CD14-positive monocyte (primary cell): ENCODE measurements around the gene F11R. TPM values are rescaled to one million over a fixed set of nuclear protein-coding genes. Genes with fewer than 3 reads are reported as not detected.

Experiments used
- DNase-seq, 3 donors: peaks; one replicate each; pipeline ENCODE4 v3.0.0-alpha.2; 2011 to 2022
- H2AFZ ChIP-seq: 2 replicates; pipeline ENCODE4 v1.6.0; 2012; ENCODE audit warnings: mild to moderate bottlenecking, low read depth, low read length, inconsistent platforms; ENCODE audit not compliant: insufficient read depth, poor library complexity, severe bottlenecking
- H3K27ac ChIP-seq, 2 donors: 1 replicate in 1 of 2; 2 replicates in 1 of 2; pipeline ENCODE4 v1.5.1; 2012 to 2013; ENCODE audit warnings: low read length in 2 of 2, control low read depth in 1 of 2, inconsistent platforms in 1 of 2, low read depth in 1 of 2, mild to moderate bottlenecking in 1 of 2
- H3K27me3 ChIP-seq, 2 donors: one replicate each; pipeline versions ENCODE4 v1.6.0 to v1.6.1; 2011 to 2013; ENCODE audit warnings: low read length in 2 of 2; ENCODE audit not compliant: control insufficient read depth in 2 of 2, insufficient read depth in 2 of 2
- H3K36me3 ChIP-seq, 2 donors: replicated peaks in 1 of 2; 1 replicate in 1 of 2; 2 replicates in 1 of 2; pipeline versions ENCODE4 v1.5.1 to v1.6.1; 2012 to 2013; ENCODE audit warnings: low read length in 2 of 2, control low read depth in 1 of 2, inconsistent platforms in 1 of 2, mild to moderate bottlenecking in 1 of 2; ENCODE audit not compliant: insufficient read depth in 2 of 2, control insufficient read depth in 1 of 2
- H3K4me1 ChIP-seq, 2 donors: 1 replicate in 1 of 2; 2 replicates in 1 of 2; pipeline versions ENCODE4 v1.5.1 to v1.6.1; 2012 to 2013; ENCODE audit warnings: low read length in 2 of 2, control low read depth in 1 of 2, inconsistent platforms in 1 of 2, mild to moderate bottlenecking in 1 of 2, moderate library complexity in 1 of 2; ENCODE audit not compliant: insufficient read depth in 2 of 2, control insufficient read depth in 1 of 2
- H3K4me2 ChIP-seq: replicated peaks from 2 replicates; pipeline ENCODE3; 2012; ENCODE audit warnings: low read length, moderate library complexity, mild to moderate bottlenecking; ENCODE audit not compliant: poor library complexity, severe bottlenecking; ENCODE audit errors: extremely low read depth
- H3K4me3 ChIP-seq, 3 experiments: fragments of 200-600 bp in 1 of 3; sonication (generic) in 1 of 3; replicated peaks in 1 of 3; 1 replicate in 2 of 3; 2 replicates in 1 of 3; pipeline ENCODE4 v1.5.1; 2011 to 2013; ENCODE audit warnings: low read length in 3 of 3, mild to moderate bottlenecking in 3 of 3, control low read depth in 2 of 3, low read depth in 2 of 3, inconsistent platforms in 1 of 3, moderate library complexity in 1 of 3
- H3K79me2 ChIP-seq: 2 replicates; pipeline ENCODE4 v1.6.0; 2012; ENCODE audit warnings: mild to moderate bottlenecking, control low read depth, inconsistent platforms, low read length, moderate library complexity; ENCODE audit not compliant: insufficient read depth
- H3K9ac ChIP-seq: 2 replicates; pipeline ENCODE4 v1.6.0; 2017; ENCODE audit warnings: low read length, mild to moderate bottlenecking; ENCODE audit not compliant: insufficient read depth, poor library complexity, severe bottlenecking
- H3K9me3 ChIP-seq, 2 donors: replicated peaks in 1 of 2; 1 replicate in 1 of 2; 2 replicates in 1 of 2; pipeline versions ENCODE4 v1.5.1 to v1.6.1; 2012 to 2013; ENCODE audit warnings: low read length in 2 of 2, control low read depth in 1 of 2; ENCODE audit not compliant: control insufficient read depth in 1 of 2, insufficient read depth in 1 of 2
- H4K20me1 ChIP-seq: 2 replicates; pipeline ENCODE4 v1.6.0; 2012; ENCODE audit warnings: mild to moderate bottlenecking, low read length, control low read depth, moderate library complexity; ENCODE audit not compliant: insufficient read depth
- H3K27ac Mint-ChIP-seq, 7 donors: one replicate each; pipeline ENCODE4 v1.8.0; 2020; ENCODE audit warnings: mild to moderate bottlenecking in 7 of 7, mixed read lengths in 7 of 7, moderate library complexity in 6 of 7, inconsistent platforms in 2 of 7
- H3K27me3 Mint-ChIP-seq, 3 donors: one replicate each; pipeline ENCODE4 v1.8.0; 2021 to 2022; ENCODE audit warnings: low read depth in 3 of 3, mild to moderate bottlenecking in 3 of 3, mixed read lengths in 3 of 3, moderate library complexity in 3 of 3, inconsistent platforms in 1 of 3
- H3K36me3 Mint-ChIP-seq, 2 donors: one replicate each; pipeline ENCODE4 v1.8.0; 2020; ENCODE audit warnings: mixed read lengths in 2 of 2, inconsistent platforms in 1 of 2, mild to moderate bottlenecking in 1 of 2
- H3K4me1 Mint-ChIP-seq: one replicate; pipeline ENCODE4 v1.8.0; 2020; ENCODE audit warnings: mild to moderate bottlenecking, mixed read lengths
- H3K4me3 Mint-ChIP-seq, 2 donors: one replicate each; pipeline ENCODE4 v1.8.0; 2020; ENCODE audit warnings: mild to moderate bottlenecking in 2 of 2, mixed read lengths in 2 of 2, moderate library complexity in 1 of 2
- H3K9me3 Mint-ChIP-seq, 7 donors: one replicate each; pipeline ENCODE4 v1.8.0; 2020 to 2022; ENCODE audit warnings: mixed read lengths in 7 of 7, mild to moderate bottlenecking in 6 of 7, moderate library complexity in 6 of 7, inconsistent platforms in 2 of 7
- CTCF ChIP-seq: fragments of 200-600 bp; IDR thresholded peaks from one replicate; pipeline ENCODE4 v1.8.0; 2022; ENCODE audit warnings: antibody characterized with exemption, mild to moderate bottlenecking
- WGBS: methylation state at CpG from one replicate; pipeline ENCODE4 v1.1.5; 2013; ENCODE audit warnings: missing lambda C conversion rate; ENCODE audit not compliant: insufficient coverage; 5-methylcytosine and 5-hydroxymethylcytosine counted together
- intact Hi-C, 2 donors: fragments of 100-400 bp; cut with micrococcal nuclease; formaldehyde crosslinking; loops; one replicate each; pipeline versions ENCODE4 v1.15.0 to v1.15.1; 2023
- polyA plus RNA-seq, 3 donors: library from polyadenylated mRNA; depleted of rRNA in 1 of 3; unstranded in 2 of 3; stranded (reverse) in 1 of 3; fragments of 300-500 nt in 2 of 3; fragments of >200 nt in 1 of 3; fragmentation: Illumina TruSeq in 2 of 3; gene quantifications; 1 replicate in 2 of 3; 2 replicates in 1 of 3; pipeline ENCODE4 v1.2.3, GENCODE V29; 2012 to 2021

F11R gene
- polyA plus RNA-seq, 3 donors, result 28.8 to 58.0 (median 35.9) TPM

- H3K4me3 ChIP-seq, result no peak within 1 kb of the TSS
- peak; percentile 85 for TF ChIP-seq CTCF
- H3K9me3 ChIP-seq, result no peaks in the 10 kb centered on the region
- 73% methylated on average over 5 of the region's 8 CpGs for WGBS
- H3K9me3 Mint-ChIP-seq, result no peaks in the 10 kb centered on the region
- no peaks in the 10 kb centered on the region for H3K79me2 ChIP-seq
- intact Hi-C loops, result loop anchor here (5.0 kb wide), 5 partner anchors 117 to 277 kb away; no protein-coding TSS in a partner anchor
- H3K27ac Mint-ChIP-seq, result no peak within 1 kb of the TSS
- no peak within 1 kb of the TSS for H3K4me3 Mint-ChIP-seq
- H3K27ac ChIP-seq, result no peak within 1 kb of the TSS
- peaks cover 4% of the 10 kb centered on the region for H3K4me1 Mint-ChIP-seq
- H3K36me3 Mint-ChIP-seq, result no peaks in the 10 kb centered on the region
- peaks cover 0 to 4% (median 0%) of the 10 kb centered on the region in 3 donors for H3K27me3 Mint-ChIP-seq
- DNase-seq, result peak; percentile 42 to 68 (median 47)
- H3K27me3 ChIP-seq, result no peaks in the 10 kb centered on the region
- no peaks in the 10 kb centered on the region for H3K4me1 ChIP-seq
- no peak within 1 kb of the TSS for H2AFZ ChIP-seq
- H3K9ac ChIP-seq, result no peak within 1 kb of the TSS
- H3K36me3 ChIP-seq, result no peaks in the 10 kb centered on the region
- no peaks in the 10 kb centered on the region for H4K20me1 ChIP-seq
- no peak within 1 kb of the TSS for H3K4me2 ChIP-seq
These were observed 66.5 kb downstream of the F11R start, which contains the start of gene ITLN2 for GRCh38 chr1:160954158-160955104. Gene ITLN2, minus strand, starts transcription at chr1:160954809. Its CDS starts 68 bp downstream, at chr1:160954741.

- no peaks in the 10 kb centered on the region for H3K4me1 ChIP-seq
- no peaks in the 10 kb centered on the region for H3K79me2 ChIP-seq
- no peaks in the 10 kb centered on the region for H3K36me3 Mint-ChIP-seq
- peaks cover 0 to 8% (median 2%) of the 10 kb centered on the region in 3 donors for H3K27me3 Mint-ChIP-seq
- peaks cover 4% of the 10 kb centered on the region for H3K4me1 Mint-ChIP-seq
- no peak overlapping the region for H3K4me3 ChIP-seq
- H3K9ac ChIP-seq, result no peak overlapping the region
- intact Hi-C loops, result loop anchor here (5.0 kb wide), 5 partner anchors 116 to 276 kb away; no protein-coding TSS in a partner anchor
- no peak overlapping the region for H3K4me3 Mint-ChIP-seq
- no peak for DNase-seq
- no peak overlapping the region for H3K27ac Mint-ChIP-seq
- H3K4me2 ChIP-seq, result no peak overlapping the region
- 100% methylated on average over 2 of the region's 3 CpGs for WGBS
- H3K27me3 ChIP-seq, result no peaks in the 10 kb centered on the region
- no peaks in the 10 kb centered on the region for H4K20me1 ChIP-seq
- H3K9me3 Mint-ChIP-seq, result no peaks in the 10 kb centered on the region
- H2AFZ ChIP-seq, result no peak overlapping the region
- no peaks in the 10 kb centered on the region for H3K36me3 ChIP-seq
- no peak for TF ChIP-seq CTCF
- H3K27ac ChIP-seq, result no peak overlapping the region
- H3K9me3 ChIP-seq, result no peaks in the 10 kb centered on the region
These were observed 67.9 kb downstream of the F11R start for GRCh38 chr1:160953030-160953429.
